HG03066 (cell line): Measurements from ENCODE around the gene KIF21B.
"Not testable (repeated sequence)": the region's sequence is repeated elsewhere in the genome, so short reads cannot be mapped to it uniquely, and the experiment has no call there.

Experiments
- ATAC-seq: cut with Tn5 transposase; IDR thresholded peaks from one replicate; pipeline ENCODE4 v1.9.1; 2021; ENCODE audit warnings: low read depth; ENCODE audit not compliant: unreplicated experiment

Gene KIF21B

GRCh38 chr1:200975458-200975857, 48.1 kb downstream of the KIF21B start:
- no peak for ATAC-seq

GRCh38 chr1:200974711-200975110, 48.8 kb downstream of the KIF21B start:
- ATAC-seq, result no peak

- no peak for ATAC-seq
These were observed 49.4 kb downstream of the KIF21B start for GRCh38 chr1:200973937-200974657.

GRCh38 chr1:200972985-200973742, 50.4 kb downstream of the KIF21B start:
- no peak for ATAC-seq

- no peak for ATAC-seq
These were observed 51.4 kb downstream of the KIF21B start for GRCh38 chr1:200971955-200972711.

GRCh38 chr1:200971428-200971903, 52.0 kb downstream of the KIF21B start:
- no peak for ATAC-seq

- ATAC-seq, result no peak
These were observed 52.6 kb downstream of the KIF21B start for GRCh38 chr1:200970771-200971427.

- peak; percentile 72 for ATAC-seq
These were observed 53.6 kb downstream of the KIF21B start for GRCh38 chr1:200969726-200970561.

GRCh38 chr1:200968469-200969410, 54.8 kb downstream of the KIF21B start:
- no peak for ATAC-seq

GRCh38 chr1:200967693-200968468, 55.6 kb downstream of the KIF21B start:
- ATAC-seq, result no peak

GRCh38 chr1:200966934-200967333, 56.6 kb downstream of the KIF21B start:
- ATAC-seq, result no peak

GRCh38 chr1:200965111-200965805, 58.3 kb downstream of the KIF21B start:
- no peak for ATAC-seq

- ATAC-seq, result not testable (repeated sequence)
These were observed 59.6 kb downstream of the KIF21B start for GRCh38 chr1:200963888-200964287.

- no peak for ATAC-seq
These were observed 60.4 kb downstream of the KIF21B start for GRCh38 chr1:200963076-200963475.

GRCh38 chr1:200962631-200963030, 60.9 kb downstream of the KIF21B start:
- ATAC-seq, result no peak

- ATAC-seq, result not testable (repeated sequence)
These were observed 61.4 kb downstream of the KIF21B start for GRCh38 chr1:200962151-200962550.

- ATAC-seq, result no peak
These were observed 62.6 kb downstream of the KIF21B start for GRCh38 chr1:200960948-200961340.
